Mucosa of gallbladder (tissue), 1 donor: ENCODE results near the gene PRF1. TPM values are rescaled to one million over a fixed set of nuclear protein-coding genes. Genes with fewer than 3 reads are reported as not detected.
A peak's percentile ranks its signal among the peaks of the same experiment; 100 is the strongest.
"Not testable (repeated sequence)": the region's sequence is repeated elsewhere in the genome, so short reads cannot be mapped to it uniquely, and the experiment has no call there.

Source experiments
- DNase-seq: peaks from one replicate; pipeline ENCODE4 v3.0.0-alpha.2; 2020; ENCODE audit warnings: low spot score
- total RNA-seq: library from RNA; stranded (reverse); gene quantifications from one replicate; pipeline ENCODE4 v1.2.1, GENCODE V29; 2021
- donor health status: DM: no; HTN: no; CAD: no.

The PRF1 gene
- total RNA-seq, 1 donor from 2014 or later: 7.3 TPM

DNA sequence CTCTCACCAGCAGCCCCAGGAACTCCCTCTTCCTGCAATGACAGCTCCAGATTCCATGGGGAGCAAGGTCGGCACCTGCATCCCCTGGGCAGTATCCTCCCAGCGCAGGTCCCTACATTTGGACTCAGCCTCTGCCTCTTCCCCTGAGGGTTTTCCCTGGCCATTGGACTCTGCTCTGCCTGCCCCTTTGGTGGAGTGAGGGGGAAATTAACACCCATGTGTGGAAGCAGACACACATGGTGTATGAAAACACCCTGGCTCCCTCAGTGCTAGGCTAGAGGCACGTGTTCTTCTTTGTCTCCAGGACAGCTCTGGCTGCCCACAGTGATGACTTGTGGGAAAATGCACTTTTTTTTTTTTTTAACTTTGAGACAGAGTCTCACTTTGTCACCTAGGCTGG is 8.4 kb downstream of the PRF1 start:
- no peak for DNase-seq

DNA sequence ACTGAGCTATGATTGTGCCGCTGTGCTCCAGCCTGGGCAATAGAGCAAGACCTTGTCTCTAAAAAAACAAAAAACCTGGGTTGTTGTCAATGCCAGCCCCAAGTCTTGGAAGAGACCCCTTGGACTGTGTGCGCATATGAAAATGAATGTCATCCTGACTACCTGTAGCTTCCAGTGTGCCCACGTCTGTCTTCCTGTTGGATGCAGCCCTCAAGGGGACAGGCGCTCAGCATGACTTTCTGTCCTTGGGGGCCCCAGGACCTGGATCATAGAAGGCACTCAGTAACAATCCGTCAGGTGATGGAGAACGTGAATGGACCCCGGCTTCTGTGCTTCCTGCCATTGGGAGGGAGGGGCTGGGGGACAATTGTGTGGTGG is 9.0 kb downstream of the PRF1 start:
- no peak for DNase-seq

DNA sequence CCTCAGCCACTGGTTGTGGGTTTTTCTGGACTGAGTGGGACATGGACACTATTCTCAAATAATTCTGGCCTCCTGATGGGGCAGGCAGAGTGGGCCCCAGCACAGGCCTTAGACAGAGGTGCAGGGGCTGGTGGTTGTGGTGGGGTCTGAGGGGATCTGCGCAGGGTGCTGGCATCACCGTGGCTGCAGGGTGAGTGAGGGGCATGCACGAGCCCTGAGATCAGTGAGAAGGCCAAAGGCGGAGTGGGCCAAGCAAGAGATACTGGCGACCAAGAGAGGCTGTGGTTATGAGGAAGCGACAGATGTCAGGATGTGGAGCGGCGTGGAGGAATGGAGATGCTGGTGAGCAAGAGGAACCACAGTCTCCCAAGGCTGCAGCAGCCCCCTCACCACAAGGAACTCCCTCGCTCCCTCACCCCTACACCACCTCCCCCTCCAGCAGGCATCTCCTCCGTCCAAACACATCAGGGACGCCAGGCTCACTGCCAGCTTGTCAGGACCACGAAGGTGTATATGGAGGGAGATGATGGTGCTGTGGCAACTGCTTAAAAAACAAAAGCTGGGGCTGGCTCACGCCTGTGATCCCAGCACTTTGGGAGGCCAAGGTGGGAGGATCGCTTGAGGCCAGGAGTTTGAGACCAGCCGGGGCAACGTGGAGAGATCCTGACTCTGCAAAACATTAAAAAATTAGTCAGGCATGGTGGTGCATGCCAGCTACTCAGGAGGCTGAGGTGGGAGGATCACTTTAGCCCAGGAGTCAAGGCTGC is 9.6 kb downstream of the PRF1 start:
- DNase-seq: no peak

DNA sequence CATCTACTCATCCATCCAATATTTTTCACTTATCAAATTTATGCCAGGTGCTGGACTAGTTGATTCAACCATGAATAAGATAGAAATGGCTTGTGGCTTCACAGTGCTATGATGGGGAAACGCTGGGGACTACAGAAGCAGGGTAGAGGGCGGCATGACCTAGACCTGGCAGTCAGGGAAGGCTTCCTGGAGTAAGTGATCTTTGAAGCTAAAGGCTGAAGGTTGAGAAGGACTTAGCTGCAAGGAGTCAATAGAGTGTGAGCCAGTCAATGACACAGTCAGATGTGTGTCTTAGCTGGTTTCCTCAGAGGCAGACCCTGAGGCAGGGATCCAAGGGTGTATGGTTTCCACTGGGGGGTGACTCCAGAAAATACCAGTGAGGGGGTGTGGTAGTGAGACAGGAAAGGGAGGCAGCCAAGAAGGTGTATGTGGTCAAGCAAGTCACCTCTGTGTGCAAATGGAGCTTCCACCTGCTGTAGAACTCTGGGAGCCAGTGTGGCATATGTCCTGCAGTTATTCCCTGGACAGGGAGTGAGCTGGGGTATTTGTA is 10.3 kb downstream of the PRF1 start:
- DNase-seq: no peak

DNA sequence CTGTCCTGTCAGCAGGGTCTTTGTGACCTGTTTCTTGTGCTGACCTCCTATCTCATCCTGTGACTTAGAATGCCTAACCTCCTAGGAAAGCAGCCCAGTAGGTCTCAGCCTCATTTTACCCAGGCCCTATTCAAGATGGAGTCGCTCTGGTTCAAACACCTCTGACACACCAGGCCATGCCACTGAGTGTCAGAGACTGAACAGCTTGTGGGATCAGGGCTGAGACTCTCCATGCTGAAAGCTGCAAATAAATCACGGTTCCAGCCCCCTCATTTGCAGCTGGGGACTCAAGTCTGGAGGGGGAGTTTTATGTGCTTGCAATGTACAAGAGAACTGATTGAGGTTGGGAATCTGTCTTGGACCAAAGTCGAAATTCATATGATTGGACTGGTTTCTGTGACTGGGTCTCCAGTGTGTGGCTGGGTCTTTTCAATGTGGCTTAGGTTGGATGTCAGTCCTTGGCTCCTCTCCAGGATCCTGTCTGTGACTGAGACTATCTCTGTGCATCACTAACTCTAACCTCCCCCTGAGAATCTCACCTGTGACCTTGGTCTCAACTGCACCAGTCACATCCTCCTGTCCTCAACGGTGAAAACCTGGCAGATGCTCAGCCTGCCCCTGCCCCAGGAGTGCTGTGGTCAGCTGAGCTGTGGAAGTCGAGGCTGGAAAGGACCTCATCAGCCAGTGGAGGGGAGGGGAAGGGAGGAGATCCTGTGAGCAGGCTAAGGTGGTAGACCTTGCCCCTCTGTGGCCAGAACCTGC is 11.7 kb downstream of the PRF1 start:
- DNase-seq: no peak

DNA sequence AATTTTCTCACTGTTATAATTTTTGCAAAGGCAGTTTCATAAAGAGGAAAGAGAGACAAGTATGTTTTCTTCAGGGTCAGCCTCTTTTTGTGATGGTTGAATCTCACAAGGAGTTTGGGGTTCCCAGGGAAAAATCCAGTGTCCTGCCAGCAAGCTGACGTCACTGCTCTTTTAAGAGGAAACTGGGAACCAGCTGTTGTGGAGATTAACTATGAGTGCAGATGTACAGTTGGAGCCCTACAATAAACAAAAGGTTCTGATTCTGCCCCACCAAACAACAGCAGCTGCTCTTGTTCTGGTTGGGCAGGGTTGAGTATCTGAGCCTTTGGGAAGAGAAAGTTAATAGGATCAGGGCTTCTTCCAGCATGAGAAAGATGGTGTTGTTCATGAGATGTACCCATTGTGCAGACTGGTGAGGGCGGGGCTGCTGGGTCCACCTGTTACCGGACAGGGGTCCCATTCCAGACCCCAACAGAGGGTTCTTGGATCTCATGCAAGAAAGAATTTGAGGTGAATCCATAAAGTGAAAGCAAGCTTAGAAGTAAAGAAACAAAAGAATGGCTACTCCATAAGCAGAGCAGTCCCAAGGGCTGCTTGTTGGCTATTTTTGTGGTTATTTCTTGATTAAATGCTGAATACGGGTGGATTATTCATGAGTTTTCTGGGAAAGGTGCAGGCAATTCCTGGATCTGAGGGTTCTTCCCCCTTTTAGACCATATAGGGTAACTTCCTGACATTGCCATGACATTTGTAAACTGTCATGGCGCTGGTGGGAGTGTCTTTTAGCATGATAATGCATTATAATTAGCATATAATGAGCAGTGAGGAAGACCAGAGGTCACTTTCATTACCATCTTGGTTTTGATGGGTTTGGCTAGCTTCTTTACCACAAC is 12.5 kb downstream of the PRF1 start:
- DNase-seq: peak; percentile 58

DNA sequence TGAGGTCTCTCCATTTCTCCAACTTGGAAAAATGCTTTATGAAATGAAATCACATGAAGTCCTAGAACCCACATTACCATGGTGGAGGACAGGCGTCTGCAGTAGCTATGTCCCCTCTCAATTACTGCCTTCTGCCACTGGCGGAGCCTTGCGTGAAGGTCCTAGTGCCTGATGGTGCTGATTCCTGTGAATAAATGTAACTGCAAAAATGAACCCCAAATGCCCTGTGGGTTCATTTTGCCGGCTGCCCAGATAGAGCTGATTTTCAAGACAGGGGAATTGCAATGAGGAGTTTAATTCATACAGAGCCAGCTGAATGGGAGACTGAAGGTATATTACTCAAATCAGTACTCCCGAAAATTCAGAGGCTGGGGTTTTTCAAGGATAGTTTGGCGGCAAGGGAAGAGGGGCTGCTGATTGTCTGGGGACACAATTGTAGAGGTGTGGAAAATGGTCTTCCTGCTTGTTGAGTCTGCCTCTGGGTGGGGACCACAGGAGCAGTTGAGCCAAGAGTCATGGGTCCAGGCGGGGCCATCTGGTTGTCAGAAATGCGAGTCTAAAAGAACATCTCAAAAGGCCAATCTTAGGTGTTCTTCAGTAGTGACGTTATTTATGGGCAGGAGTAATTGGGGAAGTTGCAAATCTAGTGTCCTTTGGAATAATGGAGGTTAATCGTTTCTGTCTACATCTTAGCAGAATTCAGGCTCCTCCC is 13.5 kb downstream of the PRF1 start:
- DNase-seq: no peak

DNA sequence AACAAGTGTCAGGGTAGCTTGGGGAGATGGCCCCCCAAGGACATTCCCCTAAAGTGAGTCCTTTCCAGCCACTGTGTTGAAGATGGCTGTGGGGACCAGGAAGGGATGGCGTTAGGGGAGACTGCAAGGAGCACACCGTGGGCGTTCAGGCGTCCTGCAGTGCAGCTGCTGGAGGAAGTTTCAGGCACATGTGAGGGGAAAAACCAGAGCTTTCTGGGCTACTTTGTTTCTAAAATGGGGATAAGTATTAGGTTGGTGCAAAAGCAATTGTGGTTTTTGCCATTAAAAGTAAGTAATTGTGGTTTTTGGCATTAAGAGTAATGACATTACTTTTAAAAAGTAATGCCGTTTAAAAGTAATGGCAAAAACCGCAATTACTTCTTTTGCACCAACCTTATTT is 14.3 kb downstream of the PRF1 start:
- DNase-seq: no peak

DNA sequence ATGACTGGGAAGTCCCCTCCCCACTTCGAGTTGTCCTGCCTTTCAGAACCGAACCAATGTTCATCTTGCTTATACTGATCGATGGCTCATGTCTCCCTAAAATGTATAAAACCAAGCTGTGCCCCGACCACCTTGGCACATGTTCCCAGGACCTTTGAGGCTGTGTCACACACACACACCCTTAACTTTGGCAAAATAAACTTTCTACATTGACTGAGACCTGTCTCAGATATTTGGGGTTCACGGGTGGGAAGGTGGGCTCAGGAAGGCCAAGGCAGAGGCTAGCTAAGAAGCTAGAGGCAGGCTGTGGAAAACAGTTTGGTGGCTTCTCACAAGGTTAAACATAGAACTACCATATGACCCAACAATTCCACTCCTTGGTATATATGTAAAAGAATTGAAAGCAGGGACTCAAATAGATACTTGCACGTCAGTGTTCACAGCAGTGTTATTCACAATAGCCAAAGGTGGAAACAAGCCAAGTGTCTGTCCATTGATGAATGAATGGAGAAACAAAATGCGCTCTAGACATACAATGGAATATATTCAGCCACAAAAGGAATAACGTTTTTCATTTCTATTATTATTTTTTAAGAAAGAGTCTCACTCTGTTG is 15.4 kb downstream of the PRF1 start:
- DNase-seq: no peak

DNA sequence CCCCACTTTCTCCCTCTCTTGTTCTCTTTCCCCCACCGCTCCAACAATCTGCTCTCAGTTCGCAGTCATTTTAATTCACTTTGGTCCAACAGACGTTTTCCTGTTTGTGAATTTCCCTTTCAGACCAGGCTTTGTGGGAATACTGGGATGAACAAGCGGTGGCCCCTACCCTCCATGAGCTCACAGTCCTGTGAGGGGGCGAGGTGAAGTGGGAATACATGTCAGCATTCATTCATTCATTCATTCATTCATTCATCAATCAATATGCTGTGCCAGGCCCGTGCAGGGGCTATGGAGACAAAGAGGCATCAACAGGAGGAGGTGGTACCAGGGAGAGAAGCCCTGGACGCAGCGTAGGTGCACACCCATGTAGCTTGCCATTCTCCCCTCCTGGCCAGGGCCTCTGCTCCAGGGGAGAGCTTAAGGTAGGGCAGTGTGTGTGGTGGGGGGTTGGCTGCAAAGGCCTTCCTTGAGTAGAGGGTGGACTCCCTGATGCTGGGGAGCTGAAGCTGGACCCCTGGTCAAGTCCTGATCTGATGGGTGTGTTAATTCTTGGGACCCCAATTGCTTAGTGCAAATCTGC is 16.1 kb downstream of the PRF1 start:
- DNase-seq: no peak

DNA sequence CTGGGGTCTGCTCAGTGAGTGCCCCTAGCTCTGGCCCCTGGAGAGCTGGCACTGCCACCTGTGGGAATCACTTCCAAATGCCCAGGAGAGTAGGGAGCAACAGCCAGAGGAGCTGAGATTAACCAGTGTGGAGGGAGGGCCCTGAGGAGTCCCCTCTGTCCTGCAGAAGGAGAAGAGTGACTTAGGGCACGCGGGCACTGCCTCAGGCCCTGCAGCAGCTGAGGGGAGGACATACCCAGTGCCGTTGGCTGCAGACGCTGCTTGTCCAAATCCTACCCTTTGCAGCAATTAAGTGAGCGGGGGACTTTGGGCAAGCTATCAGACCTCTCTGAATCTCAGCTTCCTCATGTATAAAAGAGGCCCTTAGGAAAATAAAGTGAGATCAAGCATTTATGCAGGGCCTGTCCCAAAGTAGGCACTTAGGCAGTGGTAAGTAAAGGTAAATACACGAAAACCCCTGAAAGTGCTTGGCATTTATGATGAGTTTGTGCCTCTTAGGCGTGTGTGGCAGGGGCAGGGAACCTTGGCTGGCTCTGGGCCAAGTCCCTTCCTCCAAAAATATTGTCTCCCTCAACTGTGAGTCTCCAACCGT is 16.9 kb downstream of the PRF1 start:
- DNase-seq: no peak

DNA sequence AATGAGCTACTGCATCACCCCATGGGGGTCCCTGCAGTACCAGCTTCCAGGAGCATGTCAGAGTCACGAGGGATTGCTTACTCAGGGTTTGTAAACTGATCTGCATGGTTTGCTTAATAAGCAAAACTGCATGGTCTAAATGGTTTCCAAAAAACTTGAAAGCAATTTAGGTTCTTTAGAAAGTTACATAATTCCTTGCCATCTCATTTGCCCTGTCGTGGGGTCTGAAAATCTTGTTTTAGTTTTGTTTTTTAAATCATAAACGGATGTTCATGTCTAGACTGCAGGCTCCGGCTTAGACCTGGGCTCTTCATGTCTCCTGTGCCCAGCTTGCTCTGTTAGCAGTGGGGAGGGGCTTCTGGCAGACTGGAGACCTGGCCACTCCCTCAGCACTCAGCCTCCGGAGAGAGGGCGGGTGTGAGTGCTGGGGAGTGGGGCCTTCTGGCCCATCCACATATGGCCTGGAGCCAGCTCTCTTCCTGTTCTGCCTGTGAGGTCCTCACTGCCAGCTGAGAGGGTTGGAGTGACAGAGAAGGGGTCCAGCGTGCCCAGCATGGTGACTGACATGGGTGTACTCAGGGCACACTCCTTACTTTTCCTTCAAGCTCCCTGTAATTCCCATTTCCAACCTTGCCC is 17.5 kb downstream of the PRF1 start:
- DNase-seq: no peak

DNA sequence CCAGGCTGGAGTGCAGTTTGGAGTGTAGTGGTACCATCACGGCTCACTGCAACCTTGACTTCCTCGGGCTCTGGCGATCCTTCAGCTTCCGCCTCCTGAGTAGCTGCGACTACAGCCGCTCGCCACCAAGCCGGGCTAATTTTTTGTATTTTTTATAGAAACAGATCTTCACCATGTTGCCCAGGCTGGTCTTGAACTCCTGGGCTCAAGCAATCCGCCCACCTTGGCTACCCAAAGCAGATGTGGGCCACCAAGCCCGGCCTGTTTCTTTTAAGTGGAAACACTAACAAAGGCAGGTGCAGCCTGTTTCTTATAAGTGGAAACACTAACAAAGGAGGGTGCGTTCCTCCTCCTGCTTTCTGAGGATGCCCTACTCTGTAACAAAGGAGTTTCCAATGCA is 18.2 kb downstream of the PRF1 start:
- DNase-seq: no peak

DNA sequence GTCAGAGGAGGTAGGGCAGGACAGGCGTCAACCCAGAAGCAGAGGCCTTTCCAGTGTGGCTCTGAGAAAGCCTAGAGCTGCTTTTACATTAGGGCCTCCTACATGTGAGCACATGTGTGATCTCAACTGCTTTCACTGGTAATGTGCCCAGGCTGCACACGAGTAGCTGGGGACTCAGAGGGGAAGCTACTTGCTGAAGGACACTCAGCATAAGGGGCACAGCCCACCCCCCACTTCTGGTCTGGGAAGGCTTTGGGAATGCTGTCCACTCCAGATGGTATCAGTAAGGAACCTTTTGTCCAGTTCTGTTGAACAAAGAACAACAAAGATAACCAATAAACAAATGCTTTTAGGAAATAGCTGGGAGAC is 18.9 kb downstream of the PRF1 start:
- DNase-seq: no peak

DNA sequence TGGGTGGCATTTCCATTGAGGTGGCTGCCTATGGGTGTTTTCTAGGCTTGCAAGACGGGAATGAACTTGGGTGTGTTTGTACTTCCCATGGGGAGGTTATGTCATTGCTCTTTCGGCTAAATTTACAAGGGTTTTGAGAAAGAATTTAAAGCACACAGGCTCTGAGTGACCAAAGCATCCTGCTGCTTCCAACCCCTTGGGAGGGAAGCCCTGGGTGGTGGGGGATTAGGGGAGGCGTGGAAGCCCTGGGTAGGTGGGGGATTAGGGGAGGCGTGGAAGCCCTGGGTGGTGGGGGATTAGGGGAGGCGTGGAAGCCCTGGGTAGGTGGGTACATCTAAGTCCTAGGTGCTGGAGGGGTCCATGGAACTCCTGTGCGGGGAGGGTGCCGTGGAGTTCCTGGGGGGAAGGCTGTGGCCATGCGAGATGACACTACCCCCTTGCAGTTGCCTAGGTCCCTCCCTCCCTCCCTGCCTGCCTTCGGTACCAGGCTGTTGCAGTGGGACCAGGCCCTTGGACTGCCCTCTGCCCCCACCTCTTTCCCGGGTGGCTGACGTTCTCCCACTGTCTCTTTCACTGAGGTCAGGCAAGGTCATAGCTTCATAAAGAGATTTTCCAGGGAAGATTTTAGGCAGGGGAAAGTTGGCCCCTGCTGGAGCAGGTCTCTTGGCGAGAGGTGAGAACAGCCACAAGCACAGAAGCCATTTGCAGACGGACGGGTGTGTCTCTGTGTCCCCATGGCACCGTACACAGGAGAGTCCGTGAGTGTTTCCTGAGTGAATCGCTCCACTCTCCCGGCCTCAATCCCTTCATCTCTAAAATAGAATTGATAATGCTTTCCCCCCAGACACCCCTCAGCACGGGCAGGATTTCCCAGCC is 19.5 kb downstream of the PRF1 start:
- DNase-seq: no peak

DNA sequence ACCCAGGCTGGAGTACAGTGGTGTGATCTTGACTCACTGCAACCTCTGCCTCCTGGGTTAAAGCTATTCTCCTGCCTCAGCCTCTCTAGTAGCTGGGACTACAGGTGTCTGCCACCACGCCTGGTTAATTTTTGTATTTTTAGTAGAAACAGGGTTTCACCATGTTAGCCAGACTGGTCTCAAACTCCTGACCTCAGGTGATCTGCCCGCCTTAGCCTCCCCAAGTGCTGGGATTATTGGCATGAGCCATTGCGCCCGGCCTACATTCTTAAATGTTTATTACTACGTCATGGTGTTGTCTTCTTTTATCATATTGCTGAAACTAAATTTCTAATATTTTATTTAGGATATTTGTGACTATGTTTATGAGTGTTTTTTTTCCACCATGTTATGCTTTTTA is 21.4 kb downstream of the PRF1 start:
- DNase-seq: not testable (repeated sequence)

DNA sequence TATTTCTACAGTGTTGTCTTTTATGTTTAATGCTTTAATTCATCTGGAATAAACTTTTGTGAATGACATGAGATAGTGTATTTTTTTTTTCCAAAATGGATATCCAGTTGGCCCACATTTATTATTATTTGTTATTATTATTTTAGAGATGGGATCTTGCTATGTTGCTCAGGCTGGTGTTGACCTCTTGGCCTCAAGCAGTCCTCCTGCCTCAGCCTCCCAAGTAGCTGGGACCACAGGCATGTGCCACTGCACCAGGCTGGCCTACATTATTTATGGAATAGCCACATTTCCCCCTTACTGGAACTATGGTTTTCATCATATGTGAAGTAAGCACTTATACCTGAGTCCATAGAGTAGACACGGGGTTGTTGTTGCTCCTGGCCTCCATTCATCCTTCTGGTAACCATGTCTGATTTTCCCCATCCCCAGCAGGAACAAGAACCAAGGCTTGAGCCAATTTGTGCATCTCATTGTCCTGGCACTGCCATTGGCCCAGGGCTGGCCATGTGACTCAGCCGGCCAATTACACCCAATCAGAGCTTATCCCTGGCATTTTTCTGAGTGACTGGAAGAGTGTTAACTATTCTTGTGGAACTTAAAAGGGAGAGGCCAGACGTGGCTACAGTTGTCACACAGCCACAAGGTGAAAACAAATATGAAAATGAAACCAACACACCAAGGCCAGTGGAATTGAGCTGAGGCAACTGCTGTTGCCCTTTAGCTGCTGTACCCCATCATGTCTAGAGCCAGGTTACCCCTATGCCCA is 23.1 kb downstream of the PRF1 start:
- no peak for DNase-seq

DNA sequence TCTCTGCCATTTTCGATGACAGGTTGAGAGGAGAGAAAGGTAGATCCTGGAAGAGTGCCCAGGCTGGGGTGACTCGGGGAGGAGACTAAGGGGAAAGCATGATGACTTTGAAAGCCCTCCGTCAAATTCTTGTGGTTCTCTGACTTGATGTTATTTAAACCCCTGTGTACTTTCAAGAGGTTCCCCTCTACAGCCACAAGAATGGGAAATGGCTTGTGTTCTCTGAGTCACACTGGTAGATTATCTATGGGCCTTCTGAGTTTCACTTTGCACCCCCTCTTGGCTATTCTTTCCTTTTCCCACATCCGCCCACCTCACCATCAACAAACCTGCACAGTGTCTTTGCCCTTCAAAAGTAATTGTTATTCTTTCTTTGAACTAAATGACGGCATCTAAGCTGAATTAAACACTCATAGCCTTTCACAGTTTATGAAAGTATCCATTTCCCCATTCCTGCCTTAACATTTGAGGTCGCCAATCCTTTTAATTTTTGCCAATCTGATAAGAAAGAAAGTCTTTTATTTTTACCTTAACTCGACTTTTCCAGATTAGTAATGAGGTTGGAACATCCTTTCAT is 24.1 kb downstream of the PRF1 start:
- DNase-seq: no peak
